HEK293T (cell line): ENCODE results near the gene SMAD6.
"Not testable (repeated sequence)": the region's sequence is repeated elsewhere in the genome, so short reads cannot be mapped to it uniquely, and the experiment has no call there.

Experiments
- CTCF ChIA-PET: fragments of 350-600 bp; formaldehyde crosslinking; extraction: SDS; loops from one replicate; lab custom pipeline; 2021; ENCODE audit warnings: antibody characterized with exemption, inconsistent platforms; lab: Yijun Ruan, JAX
- POLR2A ChIA-PET: fragments of 350-600 bp; formaldehyde crosslinking; extraction: SDS; loops from one replicate; lab custom pipeline; 2020; ENCODE audit warnings: antibody characterized with exemption, inconsistent platforms; lab: Yijun Ruan, JAX
- DNase-seq: peaks from one replicate; pipeline ENCODE4 v3.0.0; 2012; ENCODE audit warnings: mixed read lengths; ENCODE audit errors: extremely low spot score
- ARNT ChIP-seq: fragments of 450-650 bp; IDR thresholded peaks from 2 replicates; pipeline ENCODE4 v1.6.1; 2017; ENCODE audit warnings: mild to moderate bottlenecking
- BHLHE40 ChIP-seq: fragments of 450-650 bp; IDR thresholded peaks from 2 replicates; pipeline ENCODE4 v1.6.1; 2016; ENCODE audit warnings: mild to moderate bottlenecking, moderate library complexity, borderline replicate concordance
- CTBP1 ChIP-seq: fragments of 450-650 bp; IDR thresholded peaks from 2 replicates; pipeline ENCODE4 v1.6.1; 2016; ENCODE audit warnings: borderline replicate concordance
- ELF4 ChIP-seq: fragments of 450-650 bp; IDR thresholded peaks from 2 replicates; pipeline ENCODE4 v1.6.1; 2017; ENCODE audit warnings: antibody characterized with exemption
- FOXA1 ChIP-seq: fragments of 450-650 bp; IDR thresholded peaks from 2 replicates; pipeline ENCODE4 v1.6.1; 2016; ENCODE audit warnings: mild to moderate bottlenecking
- FOXK2 ChIP-seq: fragments of 450-650 bp; IDR thresholded peaks from 2 replicates; pipeline ENCODE4 v1.6.1; 2016; ENCODE audit warnings: mild to moderate bottlenecking
- FOXM1 ChIP-seq: fragments of 450-650 bp; IDR thresholded peaks from 2 replicates; pipeline ENCODE4 v1.6.1; 2017; ENCODE audit warnings: mild to moderate bottlenecking, borderline replicate concordance
- HDGF ChIP-seq: fragments of 450-650 bp; IDR thresholded peaks from 2 replicates; pipeline ENCODE4 v1.6.1; 2017; ENCODE audit warnings: antibody characterized with exemption, borderline replicate concordance
- L3MBTL2 ChIP-seq: fragments of 450-650 bp; conservative IDR thresholded peaks from 2 replicates; pipeline ENCODE4 v1.6.1; 2016; ENCODE audit warnings: mild to moderate bottlenecking
- LEF1 ChIP-seq: fragments of 450-650 bp; IDR thresholded peaks from 2 replicates; pipeline ENCODE4 v1.6.1; 2017; ENCODE audit warnings: mild to moderate bottlenecking, borderline replicate concordance
- NFRKB ChIP-seq: fragments of 450-650 bp; IDR thresholded peaks from 2 replicates; pipeline ENCODE4 v1.6.1; 2016; ENCODE audit warnings: mild to moderate bottlenecking, moderate library complexity
- PKNOX1 ChIP-seq: fragments of 450-650 bp; IDR thresholded peaks from 2 replicates; pipeline ENCODE4 v1.6.1; 2016
- SP1 ChIP-seq: fragments of 450-650 bp; IDR thresholded peaks from 2 replicates; pipeline ENCODE4 v1.6.1; 2017
- SUZ12 ChIP-seq: fragments of 450-650 bp; IDR thresholded peaks from 2 replicates; pipeline ENCODE4 v1.6.1; 2016; ENCODE audit warnings: mild to moderate bottlenecking
- TARDBP ChIP-seq: fragments of 450-650 bp; IDR thresholded peaks from 2 replicates; pipeline ENCODE4 v1.6.1; 2016
- ZNF384 ChIP-seq: fragments of 450-650 bp; IDR thresholded peaks from 2 replicates; pipeline ENCODE4 v1.6.1; 2016

SMAD6 gene

GRCh38 chr15:66681395-66681794 lies 20.6 kb upstream of the SMAD6 start:
- DNase-seq, result no peak
- CTCF ChIA-PET, result no interaction called here
- TF ChIP-seq PKNOX1, result no peak
- no peak for TF ChIP-seq CTBP1
- no peak for TF ChIP-seq BHLHE40
- no peak for TF ChIP-seq LEF1
- no peak for TF ChIP-seq SUZ12
- TF ChIP-seq FOXM1, result no peak
- POLR2A ChIA-PET, result no interaction called here

- ChIA-PET POLR2A (no interaction called here), CTCF (interaction anchor here (0.6 kb wide), 1 partner anchor 74 kb away, joined by 5 read pairs; no protein-coding TSS in a partner anchor)
- DNase-seq, result no peak
Measured at GRCh38 chr15:66682246-66682645, 19.8 kb upstream of the SMAD6 start.

GRCh38 chr15:66682865-66683264 lies 19.2 kb upstream of the SMAD6 start:
- ChIA-PET POLR2A (interaction anchor here (1.1 kb wide), 1 partner anchor 24 kb away, joined by 3 read pairs; no protein-coding TSS in a partner anchor), CTCF (no interaction called here)
- TF ChIP-seq NFRKB (no peak), FOXA1 (no peak), HDGF (no peak), ARNT (no peak), ELF4 (no peak), CTBP1 (no peak), L3MBTL2 (no peak), ZNF384 (no peak), FOXM1 (no peak), TARDBP (no peak), FOXK2 (no peak), PKNOX1 (no peak), BHLHE40 (no peak)
- no peak for DNase-seq

More at GRCh38 chr15:66682246-66682645, 19.8 kb upstream of the SMAD6 start:
- TF ChIP-seq ZNF384 (no peak), ARNT (no peak), LEF1 (no peak), SP1 (no peak)

GRCh38 chr15:66684136-66684681 lies 17.8 kb upstream of the SMAD6 start:
- CTCF ChIA-PET, result no interaction called here
- POLR2A ChIA-PET, result no interaction called here
- TF ChIP-seq SP1 (no peak), BHLHE40 (no peak), FOXM1 (no peak), ELF4 (no peak), LEF1 (no peak), L3MBTL2 (no peak), FOXK2 (no peak), ZNF384 (no peak), FOXA1 (no peak), HDGF (no peak), TARDBP (no peak), CTBP1 (no peak), SUZ12 (no peak), NFRKB (no peak), ARNT (no peak)
- no peak for DNase-seq

- no peak for TF ChIP-seq PKNOX1
- TF ChIP-seq NFRKB, result no peak
- no peak for TF ChIP-seq LEF1
- no peak for TF ChIP-seq SP1
- no peak for TF ChIP-seq TARDBP
- no peak for TF ChIP-seq ZNF384
- TF ChIP-seq SUZ12, result no peak
- no peak for TF ChIP-seq ELF4
- no peak for TF ChIP-seq BHLHE40
- TF ChIP-seq HDGF, result no peak
- no peak for TF ChIP-seq FOXM1
- no peak for TF ChIP-seq ARNT
- no peak for TF ChIP-seq FOXA1
- CTCF ChIA-PET, result interaction anchor here (0.6 to 1.4 kb wide), 4 partner anchors 9 to 166 kb away, joined by 3 to 5 read pairs (median 4); no protein-coding TSS in a partner anchor
- DNase-seq, result no peak
- POLR2A ChIA-PET, result interaction anchor here (0.8 kb wide), 1 partner anchor 182 kb away, joined by 3 read pairs; no protein-coding TSS in a partner anchor
Measured at GRCh38 chr15:66685638-66686150, 16.3 kb upstream of the SMAD6 start.

- POLR2A ChIA-PET, result interaction anchor here (1.2 kb wide), 1 partner anchor 10 kb away, joined by 3 read pairs; no protein-coding TSS in a partner anchor
- DNase-seq, CTCF ChIA-PET: not testable (repeated sequence)
Measured at GRCh38 chr15:66690912-66691311, 11.1 kb upstream of the SMAD6 start.

- TF ChIP-seq SP1 (no peak), L3MBTL2 (no peak), FOXK2 (no peak)
- ChIA-PET CTCF (interaction anchor here (1.1 kb wide), 1 partner anchor 73 kb away, joined by 4 read pairs; no protein-coding TSS in a partner anchor), POLR2A (interaction anchor here (1.0 to 1.2 kb wide), 2 partner anchors 9 to 11 kb away, joined by 3 to 5 read pairs; partner anchors contain the start of gene SMAD6)
- DNase-seq, result no peak
Measured at GRCh38 chr15:66691727-66692126, 10.3 kb upstream of the SMAD6 start.
